T-helper 2 cell treated with Interferon-gamma antibody and Interleukin-4, amounts not matched to agents 5 μg/mL and 100 μg/mL, for 36 hours (primary cell): ENCODE data around the gene PRKN.

Experiments
- DNase-seq: peaks from one replicate; pipeline ENCODE4 v3.0.0; 2021; ENCODE audit warnings: low spot score
- H3K27ac Mint-ChIP-seq: one replicate; pipeline ENCODE4 v1.8.0; 2021; ENCODE audit warnings: mild to moderate bottlenecking, mixed read lengths
- H3K27me3 Mint-ChIP-seq: one replicate; pipeline ENCODE4 v1.8.0; 2021; ENCODE audit warnings: low read depth, mixed read lengths
- H3K36me3 Mint-ChIP-seq: one replicate; pipeline ENCODE4 v1.8.0; 2021; ENCODE audit warnings: low read depth, mixed read lengths
- H3K4me1 Mint-ChIP-seq: one replicate; pipeline ENCODE4 v1.8.0; 2021; ENCODE audit warnings: low read depth, mixed read lengths
- H3K4me3 Mint-ChIP-seq: one replicate; pipeline ENCODE4 v1.8.0; 2022; ENCODE audit warnings: mild to moderate bottlenecking, moderate library complexity, mixed read lengths
- H3K9me3 Mint-ChIP-seq: one replicate; pipeline ENCODE4 v1.8.0; 2021; ENCODE audit warnings: mixed read lengths

Gene PRKN

DNA sequence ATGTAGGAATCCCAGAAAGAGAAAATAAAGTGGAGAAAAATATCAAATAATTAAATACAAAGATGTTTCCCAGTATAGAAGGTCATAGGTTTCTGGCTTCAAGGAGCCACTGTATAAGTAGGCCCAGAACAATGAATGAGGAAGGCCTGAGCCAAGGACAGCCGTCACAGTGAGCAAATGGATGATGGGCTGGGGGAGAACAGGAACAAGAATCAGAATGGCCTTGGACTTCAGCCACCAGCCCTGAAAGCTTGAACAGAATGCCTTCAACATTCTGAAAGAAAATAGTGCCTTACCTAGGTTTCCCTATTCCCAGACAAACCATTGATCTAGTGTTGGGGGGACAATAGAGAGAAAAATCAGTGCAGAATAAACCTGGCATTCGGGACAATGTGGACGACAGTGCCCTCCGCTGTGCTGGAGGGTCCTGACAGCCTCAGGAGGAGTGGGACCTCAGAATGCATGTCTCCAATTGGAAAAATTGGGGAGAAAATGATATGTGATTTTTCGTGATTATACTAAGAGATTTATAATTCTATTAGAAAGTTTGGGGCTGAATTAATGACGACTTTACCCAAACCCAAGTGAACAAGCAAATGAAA lies 1119.8 kb downstream of the PRKN start:
- Mint-ChIP-seq H3K4me1 (no peaks in the 10 kb centered on the region), H3K9me3 (no peaks in the 10 kb centered on the region), H3K27me3 (no peaks in the 10 kb centered on the region), H3K27ac (no peak overlapping the region), H3K36me3 (no peaks in the 10 kb centered on the region), H3K4me3 (no peak overlapping the region)
- DNase-seq, result no peak

DNA sequence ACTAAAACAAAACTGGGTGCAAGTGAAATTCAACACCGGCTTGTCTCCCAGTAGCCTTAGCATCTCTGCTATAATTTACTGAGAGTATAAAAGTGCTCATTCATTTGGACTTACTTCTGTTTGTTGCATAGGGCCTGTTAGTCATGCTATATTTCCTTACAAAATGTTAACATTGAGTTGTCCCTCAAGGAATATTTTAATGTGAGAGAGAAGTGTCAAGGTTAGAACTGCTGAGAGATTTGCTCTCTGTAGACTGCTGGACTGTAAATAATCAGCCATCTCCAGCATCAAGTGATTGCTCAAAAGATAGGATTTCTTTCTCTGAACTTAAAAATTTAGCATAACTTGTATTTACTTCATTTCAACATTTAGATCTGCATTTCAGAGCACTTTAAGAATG lies 1125.2 kb downstream of the PRKN start:
- H3K27me3 Mint-ChIP-seq, result no peaks in the 10 kb centered on the region
- H3K4me3 Mint-ChIP-seq, result no peak overlapping the region
- H3K9me3 Mint-ChIP-seq, result no peaks in the 10 kb centered on the region
- no peak overlapping the region for H3K27ac Mint-ChIP-seq
- DNase-seq, result no peak
- H3K4me1 Mint-ChIP-seq, result no peaks in the 10 kb centered on the region
- H3K36me3 Mint-ChIP-seq, result no peaks in the 10 kb centered on the region

DNA sequence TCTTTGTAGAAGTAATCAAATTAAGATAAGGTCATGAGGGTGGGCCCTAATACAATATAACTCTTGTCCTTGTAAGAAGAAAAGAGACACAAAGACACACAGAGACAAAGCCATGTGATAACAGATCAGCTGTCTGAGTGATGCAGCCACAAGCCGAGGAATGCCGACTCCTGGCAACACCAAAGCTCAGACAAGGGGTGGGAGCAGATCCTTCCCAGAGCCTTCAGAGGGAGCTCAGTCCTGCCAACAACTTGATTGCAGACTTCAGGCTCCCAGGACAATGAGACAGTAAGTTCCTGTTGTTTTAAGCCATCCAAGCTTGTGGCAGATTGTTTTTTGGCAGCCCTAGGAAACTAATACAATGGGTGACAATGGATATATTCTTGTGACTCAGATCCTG lies 1128.7 kb downstream of the PRKN start:
- no peak overlapping the region for H3K27ac Mint-ChIP-seq
- no peak overlapping the region for H3K4me3 Mint-ChIP-seq
- H3K4me1 Mint-ChIP-seq, result no peaks in the 10 kb centered on the region

GRCh38 chr6:161596807-161597520 lies 1130.6 kb downstream of the PRKN start:
- H3K4me3 Mint-ChIP-seq, result no peak overlapping the region
- H3K36me3 Mint-ChIP-seq, result no peaks in the 10 kb centered on the region
- H3K27ac Mint-ChIP-seq, result no peak overlapping the region
- DNase-seq, result no peak
- H3K27me3 Mint-ChIP-seq, result no peaks in the 10 kb centered on the region
- no peaks in the 10 kb centered on the region for H3K4me1 Mint-ChIP-seq
- no peaks in the 10 kb centered on the region for H3K9me3 Mint-ChIP-seq

More for the DNA sequence above, 1128.7 kb downstream of the PRKN start:
- Mint-ChIP-seq H3K27me3 (no peaks in the 10 kb centered on the region), H3K9me3 (no peaks in the 10 kb centered on the region), H3K36me3 (no peaks in the 10 kb centered on the region)
- no peak for DNase-seq

GRCh38 chr6:161594412-161594811 lies 1133.2 kb downstream of the PRKN start:
- H3K4me1 Mint-ChIP-seq, result no peaks in the 10 kb centered on the region
- no peak overlapping the region for H3K4me3 Mint-ChIP-seq
- no peaks in the 10 kb centered on the region for H3K9me3 Mint-ChIP-seq

GRCh38 chr6:161590961-161591627 lies 1136.5 kb downstream of the PRKN start:
- no peak for DNase-seq
- no peaks in the 10 kb centered on the region for H3K4me1 Mint-ChIP-seq
- H3K27ac Mint-ChIP-seq, result no peak overlapping the region
- no peak overlapping the region for H3K4me3 Mint-ChIP-seq
- H3K36me3 Mint-ChIP-seq, result no peaks in the 10 kb centered on the region
- no peaks in the 10 kb centered on the region for H3K9me3 Mint-ChIP-seq
- no peaks in the 10 kb centered on the region for H3K27me3 Mint-ChIP-seq

More at GRCh38 chr6:161594412-161594811, 1133.2 kb downstream of the PRKN start:
- no peak for DNase-seq
- Mint-ChIP-seq H3K27ac (no peak overlapping the region), H3K27me3 (no peaks in the 10 kb centered on the region), H3K36me3 (no peaks in the 10 kb centered on the region)

- H3K27me3 Mint-ChIP-seq, result no peaks in the 10 kb centered on the region
- H3K9me3 Mint-ChIP-seq, result no peaks in the 10 kb centered on the region
- no peak for DNase-seq
- no peak overlapping the region for H3K27ac Mint-ChIP-seq
- H3K4me3 Mint-ChIP-seq, result no peak overlapping the region
- H3K4me1 Mint-ChIP-seq, result no peaks in the 10 kb centered on the region
- H3K36me3 Mint-ChIP-seq, result no peaks in the 10 kb centered on the region
These were observed 1140.7 kb downstream of the PRKN start for GRCh38 chr6:161586887-161587286.

- H3K4me1 Mint-ChIP-seq, result no peaks in the 10 kb centered on the region
- H3K9me3 Mint-ChIP-seq, result no peaks in the 10 kb centered on the region
- no peak overlapping the region for H3K27ac Mint-ChIP-seq
- H3K36me3 Mint-ChIP-seq, result no peaks in the 10 kb centered on the region
- DNase-seq, result no peak
- H3K4me3 Mint-ChIP-seq, result no peak overlapping the region
- no peaks in the 10 kb centered on the region for H3K27me3 Mint-ChIP-seq
These were observed 1142.8 kb downstream of the PRKN start for GRCh38 chr6:161584621-161585340.

- no peak overlapping the region for H3K4me3 Mint-ChIP-seq
- no peak overlapping the region for H3K27ac Mint-ChIP-seq
- no peak for DNase-seq
- no peaks in the 10 kb centered on the region for H3K4me1 Mint-ChIP-seq
- no peaks in the 10 kb centered on the region for H3K9me3 Mint-ChIP-seq
- H3K36me3 Mint-ChIP-seq, result no peaks in the 10 kb centered on the region
- no peaks in the 10 kb centered on the region for H3K27me3 Mint-ChIP-seq
These were observed 1143.5 kb downstream of the PRKN start for GRCh38 chr6:161584051-161584450.

DNA sequence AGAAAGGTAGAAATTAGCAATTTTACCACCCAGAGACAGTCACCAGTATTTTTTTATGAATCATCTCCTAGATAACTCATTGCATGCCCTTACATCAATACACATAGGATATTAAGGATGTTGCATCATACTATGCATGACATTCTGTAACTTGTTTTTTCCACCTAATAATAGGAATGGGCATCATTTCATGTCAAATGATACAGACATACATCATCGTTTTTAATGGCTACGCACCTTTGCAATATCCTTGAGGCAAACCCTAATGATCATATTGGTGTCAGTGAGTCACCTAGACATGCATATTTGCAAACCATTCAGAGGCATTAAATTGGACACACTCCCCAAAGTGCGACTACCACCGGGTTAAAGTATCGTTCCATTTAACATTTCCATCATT lies 1144.0 kb downstream of the PRKN start:
- no peak for DNase-seq
- Mint-ChIP-seq H3K4me1 (peaks cover 1% of the 10 kb centered on the region), H3K9me3 (no peaks in the 10 kb centered on the region), H3K27me3 (no peaks in the 10 kb centered on the region), H3K4me3 (no peak overlapping the region), H3K36me3 (no peaks in the 10 kb centered on the region), H3K27ac (no peak overlapping the region)

DNA sequence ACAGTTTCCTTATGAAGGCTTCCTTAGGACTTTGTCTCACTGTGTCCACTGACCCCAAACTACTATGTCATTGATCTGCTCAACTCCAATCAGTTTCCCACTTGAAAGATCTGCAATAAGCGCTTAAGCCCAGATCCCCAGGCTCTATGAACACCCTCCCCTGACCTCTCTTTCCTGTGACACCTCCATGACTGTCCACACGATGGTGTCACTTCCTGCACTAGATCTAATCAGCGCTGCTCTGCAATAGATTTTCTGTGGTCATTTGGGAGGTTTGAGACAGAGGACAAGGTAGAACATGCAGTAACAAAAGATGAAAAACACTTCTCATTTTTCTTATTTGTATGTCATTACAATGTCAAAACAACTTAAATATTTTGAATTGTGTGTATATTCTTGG lies 1149.1 kb downstream of the PRKN start:
- Mint-ChIP-seq H3K36me3 (no peaks in the 10 kb centered on the region), H3K27me3 (no peaks in the 10 kb centered on the region), H3K9me3 (no peaks in the 10 kb centered on the region), H3K27ac (no peak overlapping the region), H3K4me1 (peaks cover 4% of the 10 kb centered on the region), H3K4me3 (no peak overlapping the region)
- DNase-seq, result no peak

DNA sequence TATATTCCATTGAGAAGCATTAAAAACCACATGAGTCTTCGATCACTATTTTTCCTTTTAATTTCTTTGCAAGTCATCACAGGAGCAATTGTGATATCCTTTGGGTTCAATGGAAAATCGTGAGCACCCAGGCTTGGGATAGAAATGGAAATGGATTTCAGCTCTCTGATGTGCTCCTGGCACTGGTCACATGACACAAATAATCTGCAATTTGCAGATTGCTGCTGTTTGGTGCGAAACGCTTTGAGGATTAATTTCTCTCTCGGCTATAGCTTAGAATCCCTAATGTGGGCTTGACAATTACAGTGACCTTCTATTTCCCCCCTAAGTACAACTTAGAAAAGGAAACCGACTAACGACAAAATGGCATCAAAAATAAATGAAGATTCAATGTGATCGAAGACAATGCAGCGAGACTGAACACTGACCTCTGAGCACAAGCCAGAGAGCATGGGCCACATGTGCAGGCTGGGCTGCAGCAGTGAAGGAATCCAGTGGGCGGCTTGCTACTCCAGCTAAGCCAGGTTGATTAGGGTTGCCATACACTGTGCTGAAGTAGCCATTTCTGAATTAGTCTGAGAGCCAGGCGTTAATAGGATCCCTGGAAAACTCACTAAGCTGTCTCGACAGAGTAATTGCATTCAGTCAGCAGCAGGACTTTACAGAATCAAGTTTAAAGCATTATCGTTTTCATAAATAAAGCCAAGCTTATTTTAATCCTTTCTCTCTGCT lies 1151.9 kb downstream of the PRKN start:
- H3K4me3 Mint-ChIP-seq, result no peak overlapping the region
- no peaks in the 10 kb centered on the region for H3K36me3 Mint-ChIP-seq
- peaks cover 4% of the 10 kb centered on the region for H3K4me1 Mint-ChIP-seq
- no peak for DNase-seq
- no peak overlapping the region for H3K27ac Mint-ChIP-seq
- no peaks in the 10 kb centered on the region for H3K27me3 Mint-ChIP-seq
- no peaks in the 10 kb centered on the region for H3K9me3 Mint-ChIP-seq

- Mint-ChIP-seq H3K27me3 (no peaks in the 10 kb centered on the region), H3K9me3 (no peaks in the 10 kb centered on the region), H3K4me1 (no peaks in the 10 kb centered on the region), H3K27ac (no peak overlapping the region), H3K36me3 (no peaks in the 10 kb centered on the region), H3K4me3 (no peak overlapping the region)
- no peak for DNase-seq
These were observed 1158.6 kb downstream of the PRKN start for GRCh38 chr6:161568885-161569456.
